ENCODE measurements around the gene SERAC1. TPM values are rescaled to one million over a fixed set of nuclear protein-coding genes. Genes with fewer than 3 reads are reported as not detected.

Gene SERAC1
- total RNA-seq, 4 donors from 2014 or later: 6.5 to 15.7 (median 6.8) TPM

GRCh38 chr6:158085261-158086053 lies 82.6 kb downstream of the SERAC1 start:
- Histone ChIP-seq H3K4me1 (no peaks in the 10 kb centered on the region), H3K36me3 (peaks cover 0 to 82% (median 0%) of the 10 kb centered on the region in 3 donors), H3K4me3 (no peak overlapping the region), H3K27ac (no peak overlapping the region), H3K9me3 (no peaks in the 10 kb centered on the region), H3K27me3 (no peaks in the 10 kb centered on the region)
- no peak for TF ChIP-seq POLR2A (IDR thresholded peaks at IDR 0.05)
- no peak for TF ChIP-seq CTCF (IDR thresholded peaks at IDR 0.05)
- peak in 1 of 3 donors; percentile 8 for DNase-seq

- Histone ChIP-seq H3K4me1 (no peaks in the 10 kb centered on the region), H3K9me3 (no peaks in the 10 kb centered on the region), H3K36me3 (peaks cover 0 to 75% (median 0%) of the 10 kb centered on the region in 3 donors), H3K27ac (no peak overlapping the region), H3K27me3 (no peaks in the 10 kb centered on the region), H3K4me3 (no peak overlapping the region)
- no peak for TF ChIP-seq CTCF (IDR thresholded peaks at IDR 0.05)
- TF ChIP-seq POLR2A (IDR thresholded peaks at IDR 0.05): no peak
- DNase-seq: peak in 1 of 3 donors; percentile 14
Measured at GRCh38 chr6:158083455-158084325, 84.4 kb downstream of the SERAC1 start.

- Histone ChIP-seq H3K4me1 (no peaks in the 10 kb centered on the region), H3K9me3 (no peaks in the 10 kb centered on the region), H3K27me3 (no peaks in the 10 kb centered on the region), H3K27ac (no peak overlapping the region), H3K36me3 (peaks cover 0 to 79% (median 0%) of the 10 kb centered on the region in 3 donors), H3K4me3 (no peak overlapping the region)
- TF ChIP-seq POLR2A (IDR thresholded peaks at IDR 0.05): no peak
- no peak for TF ChIP-seq CTCF (IDR thresholded peaks at IDR 0.05)
- DNase-seq: peak in 1 of 3 donors; percentile 15
Measured at GRCh38 chr6:158081657-158081935, 86.5 kb downstream of the SERAC1 start.

- Histone ChIP-seq H3K4me3 (no peak overlapping the region), H3K36me3 (peaks cover 0 to 78% (median 0%) of the 10 kb centered on the region in 3 donors)
Measured at GRCh38 chr6:158080849-158081656, 87.0 kb downstream of the SERAC1 start.

More at GRCh38 chr6:158080849-158081656, 87.0 kb downstream of the SERAC1 start:
- H3K27ac ChIP-seq: no peak overlapping the region
- no peaks in the 10 kb centered on the region for H3K27me3 ChIP-seq
- peak in 1 of 3 donors; percentile 1 for DNase-seq
- no peaks in the 10 kb centered on the region for H3K4me1 ChIP-seq
- TF ChIP-seq CTCF (IDR thresholded peaks at IDR 0.05) (no peak), POLR2A (IDR thresholded peaks at IDR 0.05) (no peak)
- no peaks in the 10 kb centered on the region for H3K9me3 ChIP-seq
